GM21786 (cell line): Measurements from ENCODE around the gene RAB37.

Experiments
- ATAC-seq: cut with Tn5 transposase; IDR thresholded peaks from one replicate; pipeline ENCODE4 v1.9.1; 2021; ENCODE audit not compliant: unreplicated experiment

Gene RAB37

DNA sequence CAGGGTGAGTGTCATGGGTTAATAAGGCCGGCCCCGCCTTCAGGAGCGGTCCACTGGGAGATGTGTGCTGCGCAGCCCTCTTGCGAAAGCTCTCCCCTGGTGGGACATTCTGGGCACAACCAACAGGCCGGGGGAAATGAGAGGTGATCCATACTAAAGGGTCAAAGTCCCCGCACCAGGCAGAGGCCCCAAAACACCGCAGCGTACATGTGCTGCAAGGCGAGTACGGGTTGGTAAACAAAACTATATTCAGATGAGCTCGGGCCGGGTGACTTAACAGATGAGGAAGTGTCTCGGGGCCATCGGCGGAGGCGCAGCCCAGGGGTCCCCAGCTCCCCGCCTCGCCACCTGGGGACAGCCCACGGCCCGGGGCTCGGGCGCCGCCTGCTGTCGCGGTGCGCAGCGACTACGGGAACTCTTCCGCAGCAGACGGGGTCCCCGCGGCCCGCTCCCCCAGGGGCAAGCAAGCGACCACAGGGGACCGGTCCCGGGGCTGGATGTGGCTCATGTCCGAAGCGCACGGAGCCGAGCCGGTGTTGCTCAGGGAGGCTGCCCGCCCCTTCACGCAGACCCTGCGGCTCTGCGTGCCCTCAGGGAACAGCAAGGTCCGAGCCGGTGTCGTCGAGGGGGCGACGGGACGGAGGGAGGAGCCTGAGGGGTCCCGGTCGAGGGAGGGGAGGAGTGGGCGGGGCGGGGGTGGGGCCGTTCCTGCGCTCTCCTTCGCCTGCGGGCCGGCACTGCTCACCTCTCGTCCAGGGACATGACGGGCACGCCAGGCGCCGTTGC lies at the start of gene RAB37:
TSS of gene RAB37 (plus strand) at position 744 of the 786 bp plus-strand sequence. CDS start at position 761, 17 bp downstream.
- ATAC-seq: peak; percentile 36

DNA sequence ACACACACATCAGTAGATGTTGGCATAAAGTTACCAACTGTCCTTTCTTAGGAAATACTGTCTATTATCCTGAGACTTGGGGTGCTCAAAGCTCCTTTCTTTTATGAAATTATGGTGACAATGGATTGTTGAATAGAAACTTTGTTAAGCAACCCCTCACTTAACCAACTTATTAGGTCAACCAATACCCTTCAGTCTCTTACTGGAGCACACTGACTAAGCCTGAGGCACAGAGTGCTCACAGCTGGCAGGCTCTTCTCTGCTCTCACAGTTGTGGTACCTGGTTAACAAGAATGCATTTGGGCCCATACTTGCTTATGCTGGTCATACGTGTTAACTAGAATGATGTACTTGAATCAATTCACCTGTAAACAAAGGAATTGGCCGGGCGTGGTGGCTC lies 49.2 kb upstream of the RAB37 start:
- ATAC-seq: no peak

DNA sequence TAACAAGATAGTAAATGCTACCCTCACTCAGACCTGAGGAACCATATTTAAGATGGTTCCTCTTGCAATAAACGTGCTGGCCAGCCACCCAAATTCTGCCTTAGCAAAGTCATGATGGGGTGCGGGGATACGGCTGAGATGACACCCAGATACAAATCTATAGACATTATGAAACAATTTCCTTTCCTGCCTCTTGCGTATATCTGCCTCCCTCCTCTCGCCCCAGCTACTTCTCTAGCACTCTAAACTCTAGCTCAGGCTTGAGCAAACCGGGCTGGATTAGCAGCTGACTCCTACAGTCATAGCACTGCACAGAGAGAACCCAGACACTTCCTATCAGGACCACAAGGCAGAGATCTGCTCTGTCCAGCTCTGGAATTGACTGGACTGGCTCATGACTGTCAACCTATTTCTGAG lies 46.6 kb upstream of the RAB37 start:
- ATAC-seq: no peak

GRCh38 chr17:74691151-74691550 lies 45.9 kb upstream of the RAB37 start:
- no peak for ATAC-seq

DNA sequence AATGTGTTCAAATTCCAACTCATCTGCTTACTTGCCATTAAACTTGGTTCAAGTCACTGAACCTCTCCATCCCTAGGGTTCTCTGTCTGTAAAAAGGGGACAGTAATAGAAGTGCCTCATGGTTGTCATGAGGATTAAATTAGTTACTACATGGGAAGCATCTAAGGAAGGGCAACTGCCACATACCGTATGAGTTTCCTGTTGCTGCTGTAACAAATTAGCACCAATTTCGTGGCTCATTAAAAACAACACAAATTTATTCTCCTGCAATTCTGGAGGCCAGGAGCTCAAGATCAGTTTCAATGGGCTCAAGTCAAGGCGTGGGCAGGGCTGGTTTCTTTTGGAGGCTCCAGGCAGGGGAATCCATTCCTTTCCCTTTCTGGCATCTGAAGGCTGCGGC lies 43.0 kb upstream of the RAB37 start:
- ATAC-seq: no peak

DNA sequence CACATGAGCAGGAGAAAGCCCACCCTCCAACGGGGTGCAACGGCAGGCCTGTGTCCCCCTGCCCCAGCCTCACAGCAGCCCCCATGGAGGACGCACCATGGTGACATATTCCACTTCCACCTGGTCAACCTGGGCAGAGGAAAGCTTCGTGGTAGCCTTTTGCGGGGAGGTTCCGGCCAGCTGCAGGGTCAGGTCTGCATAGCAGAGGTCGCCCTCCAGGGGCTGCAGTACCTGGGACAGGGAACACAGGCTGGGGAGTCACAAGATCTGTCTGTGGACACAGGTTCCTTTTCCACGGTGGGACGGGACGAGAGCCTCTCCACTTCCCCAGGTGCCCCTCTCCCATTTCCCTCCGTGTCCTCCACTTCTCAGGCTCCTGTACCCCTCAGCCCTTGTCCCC lies 41.4 kb upstream of the RAB37 start:
- no peak for ATAC-seq

DNA sequence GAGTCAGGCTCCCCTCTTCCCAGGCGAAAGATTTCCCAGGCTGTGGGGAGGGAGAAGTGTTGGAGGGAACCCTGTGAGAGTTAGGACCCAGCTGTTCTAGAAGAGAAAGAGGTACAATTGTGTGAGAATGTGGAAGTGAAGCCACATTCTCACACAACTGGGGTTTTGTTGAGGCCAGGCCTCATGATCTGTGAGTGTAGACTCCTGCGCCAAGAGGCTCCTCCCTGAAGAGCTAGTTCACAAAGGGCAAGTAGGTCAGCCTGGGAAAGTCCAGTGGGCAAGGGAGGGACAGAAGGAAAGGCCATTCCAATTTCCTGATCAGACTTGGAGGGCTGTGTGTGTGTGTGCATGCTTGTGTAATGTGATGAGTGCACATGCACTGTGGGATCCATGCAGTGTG lies 39.5 kb upstream of the RAB37 start:
- ATAC-seq: no peak

- no peak for ATAC-seq
These were observed 39.0 kb upstream of the RAB37 start for GRCh38 chr17:74698069-74698468.

DNA sequence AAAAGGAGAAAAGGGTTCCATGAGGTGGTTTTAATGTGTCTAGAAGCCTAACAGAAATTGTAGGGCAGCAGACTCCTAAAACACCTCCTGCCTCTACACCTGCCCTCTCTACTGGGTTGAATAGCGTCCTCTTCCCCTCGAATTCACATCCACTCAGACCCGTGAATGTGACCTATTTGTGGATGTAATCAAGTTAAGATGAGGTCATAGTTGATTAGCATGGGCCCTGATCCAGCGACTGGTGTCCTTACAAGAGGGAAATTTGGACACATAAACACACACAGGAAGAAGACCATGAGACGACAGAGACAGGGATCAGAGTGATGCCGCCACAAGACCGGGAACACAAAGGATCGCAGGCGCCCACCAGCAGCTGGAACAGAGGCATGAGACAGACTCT lies 37.8 kb upstream of the RAB37 start:
- ATAC-seq: no peak

- no peak for ATAC-seq
These were observed 34.8 kb upstream of the RAB37 start for GRCh38 chr17:74702116-74702871.

DNA sequence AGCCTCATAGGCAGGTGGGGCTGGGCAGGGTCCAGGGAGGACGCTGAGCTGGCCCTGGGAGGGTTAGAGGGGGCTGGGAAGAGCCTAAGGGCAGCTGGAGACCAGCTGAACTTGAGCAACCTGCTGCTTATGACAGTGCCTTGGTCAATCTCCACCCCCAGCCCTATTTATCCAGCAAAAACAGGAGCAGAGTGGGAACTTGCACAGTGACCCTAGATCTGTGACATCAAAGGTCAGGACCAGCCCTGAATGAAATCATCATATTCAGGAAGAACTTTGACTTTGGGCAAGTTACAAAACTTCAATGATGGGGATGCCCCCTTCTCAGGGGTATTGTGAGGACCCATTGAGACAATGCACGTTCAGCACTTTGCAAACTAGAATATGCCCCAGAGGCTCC lies 33.7 kb upstream of the RAB37 start:
- no peak for ATAC-seq

DNA sequence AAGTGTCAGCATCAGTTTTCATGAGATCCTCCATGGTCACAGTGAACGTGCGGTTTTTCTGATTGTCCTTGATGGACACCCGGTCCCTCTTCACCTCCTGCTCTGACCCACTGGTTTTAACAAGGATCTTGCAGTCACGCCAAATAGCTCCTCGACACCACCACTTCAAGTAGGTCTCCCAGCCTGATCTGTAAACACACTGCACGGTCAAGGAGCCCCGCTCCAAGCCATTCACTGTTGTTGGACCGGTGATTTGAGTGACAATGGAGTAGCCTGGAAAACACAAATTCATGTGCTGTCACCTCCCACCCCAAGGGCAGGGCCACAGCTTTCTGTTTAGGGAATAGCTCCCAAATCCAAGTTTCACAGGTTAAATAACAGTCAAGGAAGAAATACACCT lies 32.5 kb upstream of the RAB37 start:
- no peak for ATAC-seq

DNA sequence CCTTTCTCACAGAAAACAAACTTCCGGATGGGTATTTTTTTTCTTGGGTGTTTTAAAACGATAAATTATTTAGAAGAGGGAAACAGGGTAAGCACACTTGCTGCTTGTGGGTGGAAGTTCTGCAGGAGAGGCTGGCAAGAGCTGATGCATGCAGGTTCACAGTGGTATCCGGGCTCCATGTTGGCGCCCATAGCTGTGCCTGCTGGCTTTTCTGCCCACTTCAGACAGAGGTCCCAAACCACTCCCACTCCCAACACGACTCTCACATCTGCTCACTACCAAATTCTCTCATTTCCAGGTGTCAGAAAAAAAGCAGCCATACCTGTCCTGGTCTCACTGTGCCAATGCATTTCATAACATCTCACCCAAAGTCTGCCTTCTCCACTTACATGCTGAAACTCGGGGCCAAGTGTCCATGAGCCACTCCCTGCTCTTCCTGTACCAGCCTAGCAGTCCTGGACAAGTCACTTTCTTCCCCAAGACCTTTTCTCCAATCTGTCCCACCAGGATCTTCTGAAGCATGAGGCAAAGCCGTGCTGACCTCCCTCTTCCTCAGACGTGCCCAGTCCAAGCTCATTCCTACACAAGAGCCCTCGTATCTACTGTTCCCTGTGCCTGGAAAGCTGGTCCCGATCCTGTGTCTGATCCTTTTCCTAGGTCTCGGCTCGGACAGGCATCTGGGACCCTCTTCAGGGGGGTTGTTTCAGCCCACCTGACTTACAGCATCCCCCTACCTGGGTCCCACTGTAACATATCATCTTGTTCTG lies 25.8 kb upstream of the RAB37 start:
- ATAC-seq: no peak

- ATAC-seq: no peak
These were observed 24.8 kb upstream of the RAB37 start for GRCh38 chr17:74712301-74712700.

DNA sequence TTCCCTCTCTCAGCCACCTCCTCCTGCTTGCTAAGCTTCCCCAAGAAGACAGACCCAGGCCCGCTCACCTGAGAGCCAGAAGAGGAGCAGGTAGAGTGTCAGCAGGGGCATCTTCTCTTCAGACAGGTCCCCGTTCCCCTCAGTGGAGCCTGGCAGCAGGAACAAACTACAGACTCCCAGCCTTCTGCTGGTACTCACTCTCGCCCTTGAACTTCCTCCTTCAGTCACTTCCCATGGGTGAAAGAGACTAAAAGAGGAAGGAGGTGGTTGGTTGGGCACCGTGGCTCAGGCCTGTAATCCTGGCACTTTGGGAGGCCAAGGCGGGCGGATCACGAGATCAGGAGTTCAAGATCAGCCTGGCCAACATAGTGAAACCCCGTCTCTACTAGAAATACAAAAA lies 24.3 kb upstream of the RAB37 start, which contains the start of gene CD300LF:
TSS of gene CD300LF (minus strand) at position 168 of the 400 bp plus-strand sequence. CDS start at position 111, 57 bp downstream.
- ATAC-seq: no peak

GRCh38 chr17:74713171-74713755 lies 23.8 kb upstream of the RAB37 start:
- ATAC-seq: no peak

- ATAC-seq: no peak
These were observed 21.9 kb upstream of the RAB37 start for GRCh38 chr17:74715144-74715543.

DNA sequence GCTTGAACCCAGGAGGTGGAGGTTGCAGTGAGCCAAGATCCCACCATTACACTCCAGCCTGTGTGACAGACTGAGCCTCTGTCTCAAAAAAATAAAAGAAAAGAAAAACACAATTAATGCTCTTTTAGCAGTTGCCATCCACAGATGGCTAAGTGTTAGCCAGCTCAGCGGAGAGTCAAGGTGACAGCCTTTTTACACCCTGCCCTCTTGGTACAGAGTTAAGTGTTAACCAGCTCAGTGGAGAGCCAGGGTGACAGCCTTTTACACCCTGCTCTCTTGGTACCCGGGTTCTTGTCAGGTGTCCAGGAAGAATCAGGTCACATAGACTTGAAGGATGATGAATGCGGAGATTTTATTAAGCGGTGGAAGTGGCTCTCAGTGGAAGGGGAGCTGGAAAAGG lies 16.6 kb upstream of the RAB37 start:
- ATAC-seq: no peak

GRCh38 chr17:74722782-74723181 lies 14.3 kb upstream of the RAB37 start:
- ATAC-seq: no peak

GRCh38 chr17:74723891-74724290 lies 13.2 kb upstream of the RAB37 start:
- no peak for ATAC-seq

GRCh38 chr17:74725111-74725510 lies 11.9 kb upstream of the RAB37 start:
- no peak for ATAC-seq
